Muscle layer of colon (tissue), 2 donors: Measurements from ENCODE around the gene FAM120C.

Experiments used
- H3K27ac ChIP-seq: one replicate; pipeline ENCODE4 v1.7.0; 2013; ENCODE audit warnings: low read depth, mild to moderate bottlenecking, low read length, moderate library complexity
- H3K27me3 ChIP-seq, 2 donors: one replicate each; pipeline ENCODE4 v1.7.0; 2013; ENCODE audit warnings: low read length in 2 of 2, mild to moderate bottlenecking in 2 of 2; ENCODE audit not compliant: insufficient read depth in 2 of 2, control insufficient read depth in 1 of 2
- H3K36me3 ChIP-seq: one replicate; pipeline ENCODE4 v1.7.0; 2013; ENCODE audit warnings: mild to moderate bottlenecking, low read length; ENCODE audit not compliant: insufficient read depth
- H3K4me1 ChIP-seq: one replicate; pipeline ENCODE4 v1.7.0; 2013; ENCODE audit warnings: mild to moderate bottlenecking, low read length; ENCODE audit not compliant: insufficient read depth
- H3K4me3 ChIP-seq, 2 donors: one replicate each; pipeline ENCODE4 v1.7.0; 2013; ENCODE audit warnings: low read length in 2 of 2, low read depth in 1 of 2, mild to moderate bottlenecking in 1 of 2, moderate library complexity in 1 of 2
- H3K9ac ChIP-seq: one replicate; pipeline ENCODE4 v1.7.0; 2013; ENCODE audit warnings: low read length
- H3K9me3 ChIP-seq: one replicate; pipeline ENCODE4 v1.7.0; 2013; ENCODE audit warnings: mild to moderate bottlenecking, low read length
- donor health status: abdominal sarcoma.
- donor health status: Adenocarcinoma of cecum.

Gene FAM120C

GRCh38 chrX:54024350-54024749 lies 158.7 kb downstream of the FAM120C start:
- Histone ChIP-seq H3K36me3 (peaks cover 10% of the 10 kb centered on the region), H3K9ac (no peak overlapping the region), H3K27me3 (no peaks in the 10 kb centered on the region), H3K4me1 (no peaks in the 10 kb centered on the region), H3K4me3 (no peak overlapping the region), H3K9me3 (no peaks in the 10 kb centered on the region), H3K27ac (no peak overlapping the region)
